Measurements from ENCODE around the gene KRTAP2-3. TPM values are rescaled to one million over a fixed set of nuclear protein-coding genes. Genes with fewer than 3 reads are reported as not detected.

KRTAP2-3 gene
- total RNA-seq, 3 donors from 2014 or later (not counting 1 experiment from before 2014, with no cell fraction given), result not detected

Other genes with a start within 250 kb of the KRTAP2-3 start
- 10 to 100 TPM; 23.6 to 35.9 (median 25.5) TPM for gene KRT10, start 237.5 kb downstream of the KRTAP2-3 start, total RNA-seq
- gene KRT12, start 192.9 kb downstream of the KRTAP2-3 start, total RNA-seq, result not detected
- gene KRT20, start 174.9 kb downstream of the KRTAP2-3 start, total RNA-seq, result not detected
- gene KRT23, start 122.5 kb downstream of the KRTAP2-3 start, total RNA-seq, result under 1 TPM in 1 of 3 donors, not detected in 2; 0.83 TPM
- not detected for gene KRT39, start 93.2 kb downstream of the KRTAP2-3 start, total RNA-seq
- not detected for gene KRT40, start 75.8 kb downstream of the KRTAP2-3 start, total RNA-seq
- gene KRTAP3-3, start 66.0 kb downstream of the KRTAP2-3 start, total RNA-seq, result not detected
- not detected for gene KRTAP3-2, start 60.2 kb downstream of the KRTAP2-3 start, total RNA-seq
- gene KRTAP3-1, start 51.0 kb downstream of the KRTAP2-3 start, total RNA-seq, result not detected
- gene KRTAP1-5, start 32.9 kb downstream of the KRTAP2-3 start, total RNA-seq, result not detected
- not detected for gene KRTAP1-4, start 29.9 kb downstream of the KRTAP2-3 start, total RNA-seq
- not detected for gene KRTAP1-3, start 25.2 kb downstream of the KRTAP2-3 start, total RNA-seq
- not detected for gene KRTAP1-1, start 18.7 kb downstream of the KRTAP2-3 start, total RNA-seq
- not detected for gene KRTAP2-1, start 12.8 kb downstream of the KRTAP2-3 start, total RNA-seq
- gene KRTAP2-2, start 4.9 kb downstream of the KRTAP2-3 start, total RNA-seq, result not detected
- gene KRTAP2-4, start 5.8 kb upstream of the KRTAP2-3 start, total RNA-seq, result not detected
- gene KRTAP4-7, start 24.0 kb upstream of the KRTAP2-3 start, total RNA-seq, result not detected
- not detected for gene KRTAP4-8, start 38.0 kb upstream of the KRTAP2-3 start, total RNA-seq
- not detected for gene KRTAP4-16, start 42.1 kb upstream of the KRTAP2-3 start, total RNA-seq
- gene KRTAP4-9, start 45.3 kb upstream of the KRTAP2-3 start, total RNA-seq, result not detected
- not detected for gene KRTAP4-11, start 58.3 kb upstream of the KRTAP2-3 start, total RNA-seq
- not detected for gene KRTAP4-12, start 64.1 kb upstream of the KRTAP2-3 start, total RNA-seq
- not detected for gene KRTAP4-6, start 80.4 kb upstream of the KRTAP2-3 start, total RNA-seq
- not detected for gene KRTAP4-5, start 89.7 kb upstream of the KRTAP2-3 start, total RNA-seq
- gene KRTAP4-4, start 100.6 kb upstream of the KRTAP2-3 start, total RNA-seq, result not detected
- not detected for gene KRTAP4-3, start 108.1 kb upstream of the KRTAP2-3 start, total RNA-seq
- gene KRTAP4-2, start 118.1 kb upstream of the KRTAP2-3 start, total RNA-seq, result not detected
- not detected for gene KRTAP4-1, start 124.8 kb upstream of the KRTAP2-3 start, total RNA-seq
- gene KRTAP9-1, start 129.8 kb upstream of the KRTAP2-3 start, total RNA-seq, result not detected
- not detected for gene KRTAP9-2, start 166.5 kb upstream of the KRTAP2-3 start, total RNA-seq
- gene KRTAP9-3, start 172.3 kb upstream of the KRTAP2-3 start, total RNA-seq, result not detected
- not detected for gene KRTAP9-8, start 177.9 kb upstream of the KRTAP2-3 start, total RNA-seq
- gene KRTAP9-4, start 189.6 kb upstream of the KRTAP2-3 start, total RNA-seq, result not detected
- not detected for gene KRTAP9-9, start 195.3 kb upstream of the KRTAP2-3 start, total RNA-seq
- not detected for gene KRTAP9-6, start 205.3 kb upstream of the KRTAP2-3 start, total RNA-seq
- gene KRTAP9-7, start 215.6 kb upstream of the KRTAP2-3 start, total RNA-seq, result not detected
- not detected for gene KRTAP29-1, start 242.7 kb upstream of the KRTAP2-3 start, total RNA-seq
- gene KRTAP16-1, start 249.2 kb upstream of the KRTAP2-3 start, total RNA-seq, result under 1 TPM; 0.16 to 0.23 (median 0.23) TPM

Measured in natural killer cell (primary cell).